Activated T-cell treated with anti-CD3 and anti-CD28 coated beads, Interleukin-2, amount 50 U/mL, for 4 hours (primary cell): Measurements from ENCODE around the gene SCUBE1. TPM values are rescaled to one million over a fixed set of nuclear protein-coding genes. Genes with fewer than 3 reads are reported as not detected.

Experiments
- ATAC-seq, 2 donors: fragments of 200-7000 bp; cut with Tn5 transposase; one replicate each; pipeline ENCODE4 v1.10.0; 2021
- DNase-seq: peaks from one replicate; pipeline ENCODE4 v3.0.0-alpha.2; 2020
- H3K27me3 Mint-ChIP-seq: one replicate; pipeline ENCODE4 v1.8.0; 2021; ENCODE audit warnings: low read depth, mixed read lengths
- H3K36me3 Mint-ChIP-seq: one replicate; pipeline ENCODE4 v1.8.0; 2022; ENCODE audit warnings: mixed read lengths; ENCODE audit not compliant: insufficient read depth
- H3K4me1 Mint-ChIP-seq: one replicate; pipeline ENCODE4 v1.8.0; 2021; ENCODE audit warnings: low read depth, mixed read lengths
- H3K4me3 Mint-ChIP-seq: one replicate; pipeline ENCODE4 v1.8.0; 2021; ENCODE audit warnings: mild to moderate bottlenecking, moderate library complexity, mixed read lengths
- H3K9me3 Mint-ChIP-seq: one replicate; pipeline ENCODE4 v1.8.0; 2021; ENCODE audit warnings: mixed read lengths
- total RNA-seq, 3 donors: library from RNA; stranded (reverse); gene quantifications; one replicate each; pipeline ENCODE4 v1.2.1, GENCODE V29; 2021

The SCUBE1 gene
- total RNA-seq, 3 donors from 2014 or later, result 0.08 TPM; not detected in 2

DNA sequence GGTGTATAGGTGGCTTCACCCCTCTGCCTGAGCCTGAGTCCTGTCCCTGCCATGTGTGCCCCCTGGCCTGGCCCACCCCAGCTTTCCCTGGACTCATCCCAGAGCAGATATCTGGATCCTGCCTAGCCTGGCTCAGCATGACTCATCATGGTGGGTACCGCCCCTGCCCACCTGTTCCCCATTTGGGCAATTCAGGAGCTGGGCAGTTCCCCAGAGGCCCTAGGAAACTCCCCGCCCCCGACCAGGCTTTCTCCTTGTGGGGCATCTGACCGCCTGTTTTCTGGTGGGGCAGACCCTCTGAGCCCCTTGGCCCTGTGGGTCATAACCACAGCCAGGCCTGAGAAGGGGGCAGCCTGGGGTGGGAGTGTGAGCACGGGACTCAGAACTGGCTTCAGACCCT is 187.4 kb downstream of the SCUBE1 start:
- no peak overlapping the region for H3K4me3 Mint-ChIP-seq
- no peaks in the 10 kb centered on the region for H3K9me3 Mint-ChIP-seq
- no peak for ATAC-seq
- H3K27me3 Mint-ChIP-seq, result no peaks in the 10 kb centered on the region
- H3K4me1 Mint-ChIP-seq, result peaks cover 14% of the 10 kb centered on the region
- no peaks in the 10 kb centered on the region for H3K36me3 Mint-ChIP-seq
- no peak for DNase-seq

DNA sequence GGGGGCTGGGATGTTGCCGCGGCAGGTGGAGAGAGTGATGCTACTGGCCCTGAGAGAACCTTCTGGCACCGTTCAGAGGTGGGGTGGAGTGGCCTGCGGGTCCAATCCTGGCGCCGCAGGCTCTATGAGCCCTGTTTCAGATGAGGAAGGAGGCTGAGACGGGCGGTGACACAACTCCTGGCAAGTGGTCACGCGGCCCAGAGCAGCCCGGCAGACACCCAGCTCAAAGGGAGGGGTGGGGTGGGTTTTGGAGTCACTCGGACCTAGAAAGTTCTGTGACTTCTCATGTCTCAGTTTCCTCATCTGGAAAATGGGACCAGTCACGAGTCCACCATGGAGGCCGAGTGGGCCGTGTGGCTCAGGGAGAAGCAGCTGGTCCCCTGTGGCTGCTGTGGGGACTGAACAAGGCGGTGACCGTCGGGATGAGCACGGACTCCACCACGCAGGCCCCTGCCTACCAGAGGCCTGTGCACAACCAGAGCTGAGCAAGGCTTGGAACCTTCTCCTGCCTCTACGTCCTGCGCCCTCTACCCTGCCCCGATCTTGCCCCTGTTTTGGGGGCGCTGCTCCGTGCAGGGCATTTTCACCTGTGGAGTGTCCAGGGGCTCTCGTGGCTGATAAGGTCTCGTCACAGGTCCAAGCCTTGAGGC is 188.2 kb downstream of the SCUBE1 start:
- Mint-ChIP-seq H3K27me3 (no peaks in the 10 kb centered on the region), H3K36me3 (no peaks in the 10 kb centered on the region), H3K4me3 (no peak overlapping the region), H3K9me3 (no peaks in the 10 kb centered on the region), H3K4me1 (peaks cover 18% of the 10 kb centered on the region)
- no peak for DNase-seq
- no peak for ATAC-seq

DNA sequence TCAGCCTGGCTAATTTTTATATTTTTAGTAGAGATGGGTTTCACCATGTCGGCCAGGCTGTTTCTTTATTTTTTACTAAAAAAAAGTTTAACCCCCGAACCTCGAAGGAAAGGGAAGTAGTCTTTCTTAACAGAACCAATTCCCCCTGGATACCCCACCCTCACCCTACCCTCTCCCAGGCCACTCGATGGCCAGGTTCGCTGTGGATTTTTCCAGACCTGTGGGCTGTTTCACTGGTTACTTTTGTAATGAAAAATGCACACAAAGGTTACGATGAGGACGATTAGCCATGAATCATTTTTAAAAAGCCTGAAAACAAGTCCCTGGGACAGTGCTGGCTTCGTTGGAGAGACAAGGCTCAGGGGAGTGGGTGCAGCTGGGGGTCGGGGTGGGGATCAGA is 189.3 kb downstream of the SCUBE1 start:
- Mint-ChIP-seq H3K4me1 (peaks cover 18% of the 10 kb centered on the region), H3K9me3 (no peaks in the 10 kb centered on the region), H3K27me3 (no peaks in the 10 kb centered on the region), H3K4me3 (no peak overlapping the region), H3K36me3 (no peaks in the 10 kb centered on the region)
- ATAC-seq (no peak), DNase-seq (no peak)

DNA sequence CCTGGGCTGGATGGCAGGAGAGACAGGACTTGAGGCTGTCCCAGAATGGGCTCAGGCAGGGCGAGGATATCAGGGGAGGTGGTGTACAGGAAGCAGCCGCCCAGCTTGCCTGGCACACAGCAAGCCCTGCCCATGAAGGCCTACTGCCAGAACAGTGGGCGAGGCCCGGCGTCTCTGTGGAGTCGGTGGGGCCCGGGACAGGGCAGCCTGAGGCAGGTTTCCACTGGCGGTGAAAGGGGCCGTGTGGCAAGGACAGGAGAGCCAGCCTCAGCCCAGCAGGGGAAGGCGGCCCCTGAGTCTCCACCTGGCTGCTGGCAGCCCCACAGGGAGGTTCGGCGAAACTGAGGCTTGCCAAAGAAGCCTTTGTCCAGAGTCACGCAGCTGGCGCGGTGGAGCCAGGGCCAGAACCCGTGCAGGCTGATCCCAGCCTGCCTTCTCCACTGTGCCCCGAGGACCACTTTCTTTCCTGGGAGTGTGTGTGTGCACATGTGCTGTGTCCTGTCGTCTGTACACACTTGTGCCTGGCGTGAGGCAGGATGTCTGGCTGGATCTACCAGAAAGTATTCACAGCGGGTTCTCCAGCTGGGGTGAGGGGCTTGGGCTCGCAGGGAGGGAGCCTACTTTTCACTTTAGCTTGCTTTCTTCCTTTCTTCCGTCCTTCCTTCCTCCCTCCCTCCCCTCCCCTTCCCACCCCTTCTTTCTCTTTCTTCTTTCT is 190.7 kb downstream of the SCUBE1 start:
- peaks cover 22% of the 10 kb centered on the region for H3K4me1 Mint-ChIP-seq
- H3K36me3 Mint-ChIP-seq, result no peaks in the 10 kb centered on the region
- H3K4me3 Mint-ChIP-seq, result peak overlapping the region; percentile 80
- peak; percentile 42 for DNase-seq
- H3K9me3 Mint-ChIP-seq, result no peaks in the 10 kb centered on the region
- peak; percentile 84 to 90 for ATAC-seq
- no peaks in the 10 kb centered on the region for H3K27me3 Mint-ChIP-seq

DNA sequence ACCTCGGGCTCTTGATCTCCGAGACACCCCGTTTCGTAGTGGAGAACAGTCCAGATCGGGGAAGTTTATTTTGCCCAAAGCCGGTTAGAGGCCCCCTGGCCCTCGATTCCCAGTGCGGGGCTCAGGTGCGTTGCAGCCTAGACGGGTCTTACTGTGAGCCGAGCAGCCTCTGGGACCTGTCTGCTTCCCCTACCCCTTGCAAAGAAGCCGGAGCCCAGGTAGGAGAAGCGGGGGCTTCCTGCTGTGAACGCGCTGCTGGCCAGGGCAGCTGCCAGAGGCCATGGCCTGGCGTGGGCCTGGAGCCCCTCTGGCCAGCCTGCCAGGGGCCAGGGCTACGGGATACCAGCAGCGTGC is 191.2 kb downstream of the SCUBE1 start:
- H3K4me3 Mint-ChIP-seq, result peak overlapping the region; percentile 80
- peaks cover 25% of the 10 kb centered on the region for H3K4me1 Mint-ChIP-seq
- ATAC-seq (peak; percentile 35 to 42), DNase-seq (no peak)
- no peaks in the 10 kb centered on the region for H3K27me3 Mint-ChIP-seq
- H3K36me3 Mint-ChIP-seq, result no peaks in the 10 kb centered on the region
- no peaks in the 10 kb centered on the region for H3K9me3 Mint-ChIP-seq

DNA sequence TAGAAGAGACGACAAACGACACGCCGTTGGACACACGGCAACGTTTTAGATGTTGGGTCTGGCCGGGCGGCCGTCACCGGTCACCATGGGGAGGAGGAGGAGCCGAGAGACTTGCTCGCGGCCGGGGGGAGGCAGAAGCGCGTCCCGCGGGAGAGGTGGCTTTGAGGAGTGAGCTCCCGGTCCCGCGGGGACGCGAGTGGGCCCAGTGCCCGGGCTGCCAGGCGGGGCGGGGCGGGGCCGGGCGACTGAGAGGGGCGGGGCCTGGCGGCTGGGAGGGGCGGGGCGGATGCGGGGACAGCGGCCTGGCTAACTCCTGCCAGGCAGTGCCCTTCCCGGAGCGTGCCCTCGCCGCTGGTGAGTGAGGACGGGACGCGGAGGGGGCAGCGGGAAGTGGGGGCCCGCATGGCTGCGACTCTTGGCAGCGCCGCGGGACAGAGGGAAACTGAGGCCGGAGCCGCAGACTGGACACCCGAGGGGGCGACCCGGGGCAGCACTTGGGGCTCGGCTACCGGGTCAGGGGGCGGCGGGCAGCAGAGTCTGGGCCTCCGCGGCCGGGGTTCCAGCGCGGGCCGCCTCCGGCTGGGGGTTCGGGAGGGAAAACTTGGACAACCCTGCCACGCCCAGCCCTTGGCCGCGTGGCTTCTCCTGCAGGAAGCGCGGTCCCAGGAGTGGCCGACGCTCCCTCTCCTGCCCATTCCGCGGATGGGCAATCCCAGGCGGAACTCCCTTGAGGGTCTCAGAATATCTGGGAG is 191.7 kb downstream of the SCUBE1 start, which contains the start of gene TSPO:
Gene TSPO (plus strand): TSS at position 309 of the 752 bp plus-strand sequence. CDS start 7,680 bp downstream, outside the sequence.
- Mint-ChIP-seq H3K27me3 (no peaks in the 10 kb centered on the region), H3K9me3 (no peaks in the 10 kb centered on the region), H3K4me1 (peaks cover 25% of the 10 kb centered on the region), H3K4me3 (peak within 1 kb of the TSS; percentile 80), H3K36me3 (no peaks in the 10 kb centered on the region)
- ATAC-seq, result peak; percentile 69 to 74
- peak; percentile 52 for DNase-seq

DNA sequence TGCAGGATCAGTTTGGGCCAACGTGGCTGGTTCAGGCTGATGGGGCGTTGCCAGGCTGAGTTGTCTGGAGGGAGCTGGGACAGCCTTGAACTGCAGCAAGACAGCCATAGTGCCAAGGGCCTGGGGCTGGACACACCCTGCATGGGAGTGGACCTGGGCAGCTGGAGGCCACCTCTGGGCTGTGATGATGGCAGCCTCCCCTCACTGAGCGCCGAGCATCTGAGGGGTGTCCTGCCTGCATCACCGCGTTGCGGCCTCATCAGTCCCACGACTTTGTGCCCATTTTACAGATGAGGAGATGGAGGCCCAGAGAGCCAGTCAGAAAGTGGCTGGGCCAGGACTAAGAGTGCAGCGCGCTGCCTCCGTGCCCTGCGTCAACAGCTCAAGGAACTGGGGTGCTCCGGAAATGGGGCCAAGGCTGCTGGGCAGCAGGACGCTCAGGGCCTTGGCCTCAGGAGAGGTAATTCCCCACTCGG is 192.4 kb downstream of the SCUBE1 start:
- no peaks in the 10 kb centered on the region for H3K36me3 Mint-ChIP-seq
- no peaks in the 10 kb centered on the region for H3K27me3 Mint-ChIP-seq
- no peak for DNase-seq
- H3K4me1 Mint-ChIP-seq, result peaks cover 23% of the 10 kb centered on the region
- H3K9me3 Mint-ChIP-seq, result no peaks in the 10 kb centered on the region
- H3K4me3 Mint-ChIP-seq, result peak overlapping the region; percentile 80
- ATAC-seq, result no peak

DNA sequence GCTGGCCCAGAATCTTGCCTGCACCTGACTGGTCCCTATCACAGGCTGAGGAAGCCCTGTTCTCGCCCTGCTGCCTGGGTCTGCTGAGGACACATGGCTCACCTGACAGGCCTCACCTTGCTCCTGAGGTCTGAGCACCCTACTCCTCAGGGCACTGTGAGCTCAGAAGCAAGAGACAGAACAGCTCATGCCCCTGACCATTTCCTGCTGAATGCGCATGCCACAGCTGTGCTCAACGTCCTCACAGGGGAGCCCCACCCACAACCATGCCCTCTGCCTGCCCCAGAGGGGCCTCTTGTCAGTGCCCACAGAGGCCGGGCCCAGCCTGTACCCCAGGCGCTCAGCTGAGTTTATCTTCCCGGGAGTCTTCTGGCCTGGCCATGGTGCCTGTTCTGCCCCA is 194.6 kb downstream of the SCUBE1 start:
- Mint-ChIP-seq H3K27me3 (no peaks in the 10 kb centered on the region), H3K36me3 (no peaks in the 10 kb centered on the region), H3K4me1 (peaks cover 24% of the 10 kb centered on the region), H3K4me3 (no peak overlapping the region), H3K9me3 (no peaks in the 10 kb centered on the region)
- DNase-seq (no peak), ATAC-seq (no peak)

DNA sequence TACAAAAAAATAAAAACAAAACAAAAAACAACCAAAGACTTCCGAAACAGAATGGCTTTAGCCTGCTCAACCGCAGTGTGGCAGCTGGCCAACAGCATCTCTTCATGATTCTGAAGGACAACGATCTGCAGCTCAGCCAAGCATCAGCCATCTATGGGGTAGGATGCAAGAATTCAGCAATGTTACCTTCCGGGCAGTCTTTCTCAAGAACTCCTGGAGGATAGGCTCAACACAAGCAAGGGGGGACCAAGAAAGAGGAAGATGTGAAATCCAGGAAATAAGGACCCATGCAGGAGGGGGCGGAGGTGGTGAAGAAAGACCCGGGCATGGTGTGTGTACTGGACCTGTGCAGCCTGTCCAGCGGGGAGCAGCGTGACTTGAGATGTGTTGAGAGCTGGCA is 195.4 kb downstream of the SCUBE1 start:
- peaks cover 24% of the 10 kb centered on the region for H3K4me1 Mint-ChIP-seq
- H3K36me3 Mint-ChIP-seq, result no peaks in the 10 kb centered on the region
- ATAC-seq (no peak), DNase-seq (no peak)
- H3K27me3 Mint-ChIP-seq, result no peaks in the 10 kb centered on the region
- H3K9me3 Mint-ChIP-seq, result no peaks in the 10 kb centered on the region
- no peak overlapping the region for H3K4me3 Mint-ChIP-seq

Other genes starting within 250 kb of the SCUBE1 start
- 1 to 10 TPM; 7.8 to 10.0 (median 9.9) TPM for gene BIK, start 232.6 kb downstream of the SCUBE1 start, total RNA-seq
- gene MCAT, start 200.0 kb downstream of the SCUBE1 start, total RNA-seq, result 10 to 100 TPM; 33.5 to 39.0 (median 36.1) TPM
- gene TSPO, start 191.8 kb downstream of the SCUBE1 start, total RNA-seq, result 10 to 100 TPM; 60.6 to 79.8 (median 63.5) TPM
- gene TTLL12, start 156.2 kb downstream of the SCUBE1 start, total RNA-seq, result 100 to 1,000 TPM; 126 to 188 (median 163) TPM
- gene MPPED1, start 68.6 kb upstream of the SCUBE1 start, total RNA-seq, result not detected